GM19452 (cell line): ENCODE data around the gene SLC9A3.

Experiments used
- ATAC-seq: cut with Tn5 transposase; IDR thresholded peaks from one replicate; pipeline ENCODE4 v1.9.1; 2021; ENCODE audit not compliant: unreplicated experiment

SLC9A3 gene

GRCh38 chr5:421287-421880, 102.9 kb downstream of the SLC9A3 start:
- ATAC-seq = no peak

DNA sequence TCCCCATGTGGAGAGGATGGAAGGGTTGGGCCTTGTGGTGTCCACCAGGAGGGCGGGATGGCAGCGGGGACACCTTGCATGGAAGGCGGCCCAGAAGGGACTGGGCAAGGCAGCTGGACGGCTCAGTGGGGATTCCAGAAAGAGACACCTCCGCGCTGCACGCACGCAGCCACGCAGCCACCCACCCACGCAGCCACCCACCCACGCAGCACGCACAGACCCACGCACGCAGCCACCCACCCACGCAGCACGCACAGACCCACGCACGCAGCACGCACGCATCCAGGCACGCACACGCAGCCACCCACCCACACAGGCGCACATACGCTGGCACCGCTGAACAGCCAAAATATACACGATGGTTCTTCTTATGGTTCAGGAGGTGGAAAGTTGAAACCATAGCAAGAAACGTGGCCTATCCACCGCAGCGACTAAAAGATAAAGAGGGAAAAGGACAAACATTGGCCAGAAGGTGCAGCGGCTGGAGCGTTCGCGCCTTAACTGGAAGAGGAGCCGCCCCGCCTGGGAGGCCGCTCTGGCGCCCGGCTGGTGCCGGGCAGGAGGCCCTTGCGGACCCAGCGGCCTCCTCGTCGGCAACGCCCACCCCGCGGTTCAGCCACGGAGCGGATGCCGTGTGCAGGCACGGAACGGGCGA, 103.5 kb downstream of the SLC9A3 start:
- no peak for ATAC-seq
